Measurements from ENCODE around the gene GRID1. TPM values are rescaled to one million over a fixed set of nuclear protein-coding genes. Genes with fewer than 3 reads are reported as not detected.

GRID1 gene
- total and polyA plus RNA-seq, 9 of the 15 experiments (the other 6 are each of a cell fraction or from before 2014, with no cell fraction given) = 0.01 to 7.2 (median 1.2) TPM

DNA sequence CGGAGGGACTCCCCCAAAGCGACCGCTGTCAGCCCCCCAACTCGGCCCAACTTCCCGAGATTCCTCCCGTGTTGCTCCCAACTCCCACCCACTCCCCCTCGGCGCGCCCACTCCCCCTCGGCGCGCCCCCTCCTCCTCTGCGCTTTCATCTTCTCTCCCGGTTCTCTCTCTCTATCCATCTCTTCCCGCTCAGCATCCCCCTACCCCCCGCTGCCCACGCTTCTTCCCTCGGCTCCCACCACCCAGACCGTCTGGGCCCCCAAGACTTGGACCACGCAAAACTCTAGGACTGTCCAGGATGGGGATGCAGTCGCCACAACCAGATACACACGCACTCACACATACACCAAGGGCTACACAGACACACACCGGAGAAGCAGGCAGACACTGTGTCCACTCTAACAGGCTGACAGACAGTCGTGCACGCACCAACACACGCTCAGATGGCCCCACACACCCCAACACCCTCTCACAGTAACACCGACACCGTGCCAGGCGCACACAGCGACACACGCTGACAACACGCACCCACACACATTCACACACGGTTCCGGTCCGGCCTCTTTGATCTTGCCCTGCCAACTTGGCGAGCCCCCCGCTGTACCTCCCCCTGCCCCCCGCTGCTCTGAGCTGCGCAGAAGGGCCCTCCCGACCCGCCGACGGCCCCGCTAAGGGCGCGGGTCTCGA, 1.1 kb downstream of the GRID1 start:
- intact Hi-C loops (cut with micrococcal nuclease) = no loop called here
- ChIA-PET POLR2A (no interaction called here), CTCF (ENCODE audit: low intra/inter-chr PET ratio) (no interaction called here)
- Histone ChIP-seq H3K9ac (ENCODE audit: insufficient read depth in 1 of 2, low read depth in 2 of 2, low read length in 2 of 2) (no peak overlapping the region), H3K9me3 (replicated peaks; ENCODE audit: control insufficient read depth, insufficient read depth, low read depth, low read length) (no peaks in the 10 kb centered on the region), H3K4me3 (no peak overlapping the region), H4K20me1 (replicated peaks; ENCODE audit: control insufficient read depth, insufficient read depth, low read length) (no peaks in the 10 kb centered on the region), H3K4me2 (ENCODE audit: insufficient read depth, low read length) (no peak overlapping the region), H3K36me3 (ENCODE audit: control insufficient read depth, insufficient read depth, low read length) (no peaks in the 10 kb centered on the region), H3K4me1 (replicated peaks in 1 of 2; ENCODE audit: control insufficient read depth in 2 of 2, insufficient read depth in 2 of 2, low read length in 2 of 2) (peaks cover 0 to 23% of the 10 kb centered on the region in 2 experiments; a peak in 2 of 5 replicates), H2AFZ (ENCODE audit: low read depth, low read length) (no peak overlapping the region), H3K79me2 (ENCODE audit: control insufficient read depth, insufficient read depth, low read length) (no peaks in the 10 kb centered on the region), H3K27ac (ENCODE audit: extremely low read depth, low read depth, low read length) (no peak overlapping the region), H3K9me1 (ENCODE audit: control insufficient read depth, insufficient read depth, low read length) (no peaks in the 10 kb centered on the region), H3K27me3 (ENCODE audit: control insufficient read depth in 2 of 2, insufficient read depth in 2 of 2, low read length in 2 of 2) (peaks cover 4 to 41% of the 10 kb centered on the region in 2 experiments; a peak in 3 of 5 replicates)
- no peak for ATAC-seq
- FAIRE-seq = no peak
- no peak for TF ChIP-seq ZC3H4 (CRISPR knock-in tag; IDR thresholded peaks at IDR 0.05; ENCODE audit: borderline replicate concordance)
- no peak for TF ChIP-seq NFRKB (IDR thresholded peaks at IDR 0.05; ENCODE audit: low read depth)
- no peak for TF ChIP-seq CREM (IDR thresholded peaks at IDR 0.05; ENCODE audit: low read depth)
- TF ChIP-seq ZNF140 (CRISPR knock-in tag; IDR thresholded peaks at IDR 0.05) = no peak
- no peak for TF ChIP-seq TSHZ1 (CRISPR knock-in tag; IDR thresholded peaks at IDR 0.05)
- no peak for TF ChIP-seq ZFP30 (CRISPR knock-in tag; IDR thresholded peaks at IDR 0.05; ENCODE audit: borderline replicate concordance)
- no TSS peak for BruUV-seq (replicated peaks)
- DNase-seq (ENCODE audit: extremely low read depth in 1 of 4, low spot score in 3 of 4) = no peak
- WGBS (ENCODE audit: insufficient coverage, low coverage, missing lambda C conversion rate) = 14% methylated on average over 14 of the region's 47 CpGs
- in situ Hi-C loops (cut with MboI) = no loop called here
